ENCODE results near the gene ATRN. TPM values are rescaled to one million over a fixed set of nuclear protein-coding genes. Genes with fewer than 3 reads are reported as not detected.
A peak's percentile ranks its signal among the peaks of the same experiment; 100 is the strongest.

The ATRN gene
- total and polyA plus RNA-seq, 7 donors, result 3.9 to 18.6 (median 14.7) TPM

DNA sequence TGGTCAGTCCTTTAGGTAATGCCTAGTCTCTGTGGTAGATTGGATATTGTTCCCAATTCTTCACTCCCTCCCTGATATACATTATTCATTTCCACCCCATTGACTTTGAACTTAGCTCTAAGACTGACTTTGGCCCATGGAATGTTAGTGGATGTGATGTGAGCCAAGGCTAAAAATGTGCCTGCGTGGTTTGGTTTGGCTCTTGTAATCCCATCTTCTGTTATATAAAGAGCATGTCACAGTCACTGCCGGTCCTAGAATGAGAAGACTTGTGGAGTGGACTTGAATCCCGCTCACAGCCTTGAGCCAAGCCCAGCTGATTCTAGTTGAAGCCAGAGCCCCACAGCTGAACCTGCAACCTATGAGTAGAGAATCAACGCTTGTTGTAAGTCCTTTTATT, 39.7 kb upstream of the ATRN start:
- 52 to 58% (median 55%) methylated on average over 4 of the region's 4 CpGs for WGBS, 3 donors
- H3K4me3 ChIP-seq, result no peak overlapping the region
- H3K27ac ChIP-seq, result no peak overlapping the region
- H3K27me3 ChIP-seq (ENCODE audit: insufficient read depth in 3 of 3, low read length in 2 of 3), result no peaks in the 10 kb centered on the region
- DNase-seq (no peak), ATAC-seq (peak in 1 of 4 donors; percentile 40)
- TF ChIP-seq CTCF (IDR thresholded peaks at IDR 0.05), result no peak
- no peaks in the 10 kb centered on the region for H3K36me3 ChIP-seq (ENCODE audit: insufficient read depth in 1 of 2, low read depth in 1 of 2)
- H3K9me3 ChIP-seq, result no peaks in the 10 kb centered on the region
- H3K4me1 ChIP-seq, result no peaks in the 10 kb centered on the region
- intact Hi-C loops (cut with DNase I), result no loop called here

DNA sequence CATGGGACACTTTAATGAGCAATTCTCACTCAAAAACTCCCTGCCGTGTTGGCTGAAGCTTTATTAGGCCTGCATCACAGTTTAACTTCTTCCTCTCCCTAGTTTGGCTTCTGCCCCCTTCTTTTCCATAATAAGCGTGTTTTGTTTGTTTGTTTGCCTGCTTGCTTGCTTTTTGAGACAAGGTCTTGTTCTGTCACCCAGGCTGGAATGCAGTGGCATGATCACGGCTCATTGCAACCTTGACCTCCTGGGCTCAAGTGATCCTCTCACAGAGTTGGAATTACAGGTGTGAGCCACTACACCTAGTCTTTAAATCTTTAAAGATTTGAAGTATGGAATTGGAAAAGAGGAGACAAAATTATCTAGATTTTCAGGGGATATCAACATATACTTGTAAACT, 38.0 kb upstream of the ATRN start:
- no peaks in the 10 kb centered on the region for H3K9me3 ChIP-seq
- no peak overlapping the region for H3K27ac ChIP-seq
- 73 to 84% (median 84%) methylated on average over 3 of the region's 3 CpGs for WGBS, 3 donors
- DNase-seq (no peak), ATAC-seq (no peak)
- intact Hi-C loops (cut with DNase I), result no loop called here
- H3K36me3 ChIP-seq (ENCODE audit: insufficient read depth in 1 of 2, low read depth in 1 of 2), result no peaks in the 10 kb centered on the region
- H3K4me3 ChIP-seq, result no peak overlapping the region
- no peak for TF ChIP-seq CTCF (IDR thresholded peaks at IDR 0.05)
- H3K4me1 ChIP-seq, result no peaks in the 10 kb centered on the region
- H3K27me3 ChIP-seq (ENCODE audit: insufficient read depth in 3 of 3, low read length in 2 of 3), result no peaks in the 10 kb centered on the region

GRCh38 chr20:3433744-3434143, 37.1 kb upstream of the ATRN start:
- Histone ChIP-seq H3K27me3 (ENCODE audit: insufficient read depth in 3 of 3, low read length in 2 of 3) (no peaks in the 10 kb centered on the region), H3K4me3 (no peak overlapping the region), H3K4me1 (no peaks in the 10 kb centered on the region), H3K27ac (no peak overlapping the region), H3K9me3 (no peaks in the 10 kb centered on the region), H3K36me3 (ENCODE audit: insufficient read depth in 1 of 2, low read depth in 1 of 2) (no peaks in the 10 kb centered on the region)
- TF ChIP-seq CTCF (IDR thresholded peaks at IDR 0.05), result no peak
- 67 to 90% (median 83%) methylated on average over 3 of the region's 3 CpGs for WGBS, 3 donors
- intact Hi-C loops (cut with DNase I), result no loop called here
- no peak for DNase-seq
- ATAC-seq, result no peak

DNA sequence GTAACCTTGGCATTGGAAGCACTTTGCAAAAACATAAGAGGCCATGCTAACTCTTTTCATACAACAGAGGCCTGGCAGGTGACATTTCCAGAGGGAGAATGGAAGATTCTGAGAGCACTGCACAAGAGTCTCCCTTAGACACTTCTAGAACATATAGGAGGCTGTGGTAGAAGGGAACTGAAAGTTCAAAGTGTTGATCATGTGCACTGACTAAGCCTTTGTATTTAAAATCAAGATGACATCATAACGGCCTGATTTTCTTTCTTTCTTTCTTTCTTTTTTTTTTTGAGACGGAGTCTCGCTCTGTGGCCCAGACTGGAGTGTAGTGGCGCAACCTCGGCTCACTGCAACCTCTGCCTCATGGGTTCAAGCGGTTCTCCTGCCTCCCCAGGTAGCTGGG, 36.6 kb upstream of the ATRN start:
- no peak for ATAC-seq
- intact Hi-C loops (cut with DNase I), result no loop called here
- Histone ChIP-seq H3K4me1 (no peaks in the 10 kb centered on the region), H3K27ac (no peak overlapping the region), H3K9me3 (no peaks in the 10 kb centered on the region), H3K36me3 (ENCODE audit: insufficient read depth in 1 of 2, low read depth in 1 of 2) (no peaks in the 10 kb centered on the region), H3K4me3 (no peak overlapping the region), H3K27me3 (ENCODE audit: insufficient read depth in 3 of 3, low read length in 2 of 3) (no peaks in the 10 kb centered on the region)
- DNase-seq, result no peak
- WGBS, 3 donors, result 86 to 92% (median 90%) methylated on average over 6 of the region's 6 CpGs
- no peak for TF ChIP-seq CTCF (IDR thresholded peaks at IDR 0.05)

DNA sequence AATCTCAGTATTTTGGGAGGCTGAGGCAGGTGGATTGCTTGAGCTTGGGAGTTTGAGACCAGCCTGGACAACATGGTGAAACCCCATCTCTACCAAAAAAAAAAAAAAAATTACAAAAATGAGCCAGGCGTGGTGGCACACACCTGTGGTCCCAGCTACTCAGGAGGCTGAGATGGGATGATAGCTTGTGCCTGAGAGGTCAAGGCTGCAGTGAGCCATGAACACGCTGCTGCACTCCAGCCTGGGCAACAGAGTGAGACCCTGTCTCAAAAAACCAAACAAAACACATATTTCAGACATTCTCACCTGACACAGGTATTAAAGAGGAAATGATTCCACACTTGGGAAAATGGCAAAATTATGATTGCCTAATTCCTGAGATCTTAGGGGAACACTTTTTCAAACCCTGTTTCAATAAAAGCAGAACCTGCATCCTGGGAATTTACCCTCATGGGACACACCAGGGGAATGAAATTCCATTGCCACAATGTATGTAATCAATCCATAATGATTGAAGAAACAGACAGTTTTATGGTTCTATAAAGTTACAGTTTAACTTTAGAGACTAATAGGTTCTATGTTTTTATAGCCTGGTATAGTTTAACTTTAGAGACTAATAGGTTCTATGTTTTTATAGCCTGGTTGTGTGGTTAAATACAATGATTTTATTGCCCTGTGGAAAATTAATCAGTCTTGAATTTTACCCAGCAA, 33.8 kb upstream of the ATRN start:
- ATAC-seq, result no peak
- Histone ChIP-seq H3K36me3 (ENCODE audit: insufficient read depth in 1 of 2, low read depth in 1 of 2) (no peaks in the 10 kb centered on the region), H3K27me3 (ENCODE audit: insufficient read depth in 3 of 3, low read length in 2 of 3) (no peaks in the 10 kb centered on the region), H3K27ac (no peak overlapping the region), H3K4me3 (no peak overlapping the region), H3K4me1 (no peaks in the 10 kb centered on the region), H3K9me3 (no peaks in the 10 kb centered on the region)
- 90 to 96% (median 91%) methylated on average over 2 of the region's 2 CpGs for WGBS, 3 donors
- no peak for DNase-seq
- TF ChIP-seq CTCF (IDR thresholded peaks at IDR 0.05), result no peak
- intact Hi-C loops (cut with DNase I), result no loop called here

Data from psoas muscle (tissue), 8 donors.